NT2/D1 (cell line): Measurements from ENCODE around the gene WWP2.
"Not testable (repeated sequence)": the region's sequence is repeated elsewhere in the genome, so short reads cannot be mapped to it uniquely, and the experiment has no call there.

ENCODE experiments used
- DNase-seq: peaks from one replicate; pipeline ENCODE4 v3.0.0-alpha.2; 2011; ENCODE audit warnings: low read depth, low spot score
- H3K27me3 ChIP-seq: 2 replicates; pipeline ENCODE4 v1.6.0; 2011; ENCODE audit warnings: mild to moderate bottlenecking; ENCODE audit not compliant: insufficient read length, insufficient read depth
- H3K36me3 ChIP-seq: 2 replicates; pipeline ENCODE4 v1.6.1; 2011; ENCODE audit warnings: mild to moderate bottlenecking, low read length, mixed read lengths; ENCODE audit not compliant: insufficient read depth, insufficient read length
- H3K4me1 ChIP-seq: 2 replicates; pipeline ENCODE4 v1.5.1; 2011; ENCODE audit not compliant: insufficient read depth, insufficient read length
- H3K4me3 ChIP-seq: 2 replicates; pipeline ENCODE4 v1.5.1; 2011; ENCODE audit warnings: low read depth; ENCODE audit not compliant: insufficient read length
- H3K9ac ChIP-seq: 2 replicates; pipeline ENCODE4 v1.6.0; 2011; ENCODE audit warnings: low read depth; ENCODE audit not compliant: insufficient read length
- H3K9me3 ChIP-seq: 2 replicates; pipeline ENCODE4 v1.5.1; 2011; ENCODE audit warnings: mild to moderate bottlenecking, low read length; ENCODE audit not compliant: insufficient read depth
- SUZ12 ChIP-seq: IDR thresholded peaks from 2 replicates; pipeline ENCODE4 v1.6.1; 2011; ENCODE audit not compliant: insufficient read length, insufficient read depth; ENCODE audit errors: extremely low read depth
- YY1 ChIP-seq: IDR thresholded peaks from 2 replicates; pipeline ENCODE4 v1.6.1; 2011; ENCODE audit not compliant: insufficient read length, insufficient read depth
- ZNF274 ChIP-seq: IDR thresholded peaks from 2 replicates; pipeline ENCODE4 v1.6.1; 2011; ENCODE audit warnings: mild to moderate bottlenecking, low read depth, low read length

Gene WWP2

DNA sequence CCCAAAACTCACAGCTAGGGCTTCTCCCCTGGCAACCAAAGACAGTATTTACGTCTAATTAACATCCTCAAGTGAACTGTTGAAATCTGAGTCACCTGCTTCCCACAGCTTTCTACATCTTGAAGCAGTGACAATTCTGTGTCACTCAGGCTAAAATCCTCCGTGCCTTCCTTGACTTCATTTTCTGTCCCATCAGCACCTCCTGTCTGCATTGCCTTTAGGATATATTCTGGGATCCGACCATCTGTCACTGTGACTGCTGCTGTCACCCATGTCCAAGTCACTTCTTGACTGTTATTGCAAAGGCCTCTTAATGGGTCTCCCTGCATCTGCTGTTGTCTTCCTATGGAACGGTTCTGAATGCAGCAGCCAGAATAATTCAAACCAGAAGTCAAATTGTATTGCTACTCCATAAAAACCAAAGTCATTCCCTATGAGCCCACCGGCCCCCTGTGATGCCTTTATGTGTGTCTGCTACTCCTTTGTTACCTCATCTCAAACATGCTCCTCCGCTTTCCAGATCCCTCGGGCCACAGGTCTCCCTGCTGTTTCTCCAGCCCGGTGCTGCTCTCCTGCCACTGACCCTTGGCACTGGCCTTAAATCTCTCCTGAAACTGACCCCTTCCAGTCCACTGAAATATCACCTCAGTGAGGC, 56.9 kb downstream of the WWP2 start:
- TF ChIP-seq YY1 (no peak), ZNF274 (no peak), SUZ12 (no peak)
- Histone ChIP-seq H3K4me3 (no peak overlapping the region), H3K9me3 (no peaks in the 10 kb centered on the region), H3K9ac (no peak overlapping the region), H3K4me1 (peaks cover 8% of the 10 kb centered on the region), H3K36me3 (peaks cover 3% of the 10 kb centered on the region), H3K27me3 (no peaks in the 10 kb centered on the region)
- DNase-seq = peak; percentile 22

DNA sequence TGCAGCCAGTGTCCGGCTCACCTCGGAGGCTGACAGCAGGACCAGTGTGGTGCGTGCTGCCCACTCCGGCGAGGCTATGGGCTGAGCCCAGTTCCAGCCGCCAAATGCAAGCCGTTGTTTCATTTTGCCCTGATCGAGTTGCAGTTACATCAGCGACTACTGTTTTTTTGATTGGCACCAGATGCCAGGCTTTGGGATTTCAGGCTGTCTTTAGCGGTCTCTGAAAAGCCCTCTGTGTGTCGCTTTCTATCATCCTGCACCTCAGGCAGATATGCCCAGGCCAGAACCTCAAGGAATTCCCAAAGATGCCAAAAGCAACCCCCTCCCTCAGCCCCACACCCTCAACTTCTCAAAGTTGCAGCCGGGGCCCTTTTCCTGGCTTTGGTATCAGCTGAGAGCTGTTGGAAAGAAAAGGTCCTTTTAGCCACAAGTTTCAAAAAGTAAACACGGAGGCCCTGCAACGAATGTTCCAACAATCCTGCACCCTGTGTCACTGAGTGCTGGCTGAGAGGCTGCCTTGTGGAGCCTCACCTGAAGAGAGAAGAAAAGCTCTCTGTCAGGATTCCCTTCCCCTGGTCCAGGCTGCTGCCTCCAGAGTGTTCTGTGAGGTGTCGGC, 58.9 kb downstream of the WWP2 start:
- H3K27me3 ChIP-seq = no peaks in the 10 kb centered on the region
- no peak for TF ChIP-seq ZNF274
- no peak for TF ChIP-seq YY1
- no peak for TF ChIP-seq SUZ12
- H3K4me3 ChIP-seq = no peak overlapping the region
- no peak for DNase-seq
- H3K9me3 ChIP-seq = no peaks in the 10 kb centered on the region
- no peak overlapping the region for H3K9ac ChIP-seq
- H3K36me3 ChIP-seq = peaks cover 3% of the 10 kb centered on the region
- H3K4me1 ChIP-seq = peaks cover 8% of the 10 kb centered on the region

DNA sequence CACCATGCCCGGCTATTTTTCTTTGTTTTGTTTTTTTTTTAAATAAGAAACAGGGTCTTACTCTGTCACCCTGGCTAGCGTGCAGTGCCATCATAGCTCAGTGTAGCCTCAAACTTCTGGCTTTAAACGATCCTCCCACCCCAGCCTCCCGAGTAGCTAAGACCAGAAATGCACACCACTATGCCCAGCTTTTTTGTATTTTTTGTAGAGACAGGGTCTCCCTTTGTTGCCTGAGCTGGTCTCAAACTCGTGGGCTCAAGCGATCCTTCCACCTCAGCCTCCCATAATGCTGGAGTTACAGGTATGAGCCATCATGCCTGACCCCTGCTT, 59.7 kb downstream of the WWP2 start:
- Histone ChIP-seq H3K4me1 (peaks cover 8% of the 10 kb centered on the region), H3K27me3 (no peaks in the 10 kb centered on the region), H3K9me3 (no peaks in the 10 kb centered on the region), H3K4me3 (no peak overlapping the region), H3K36me3 (peaks cover 3% of the 10 kb centered on the region), H3K9ac (no peak overlapping the region)
- no peak for DNase-seq
- TF ChIP-seq YY1 (no peak), SUZ12 (no peak), ZNF274 (no peak)

DNA sequence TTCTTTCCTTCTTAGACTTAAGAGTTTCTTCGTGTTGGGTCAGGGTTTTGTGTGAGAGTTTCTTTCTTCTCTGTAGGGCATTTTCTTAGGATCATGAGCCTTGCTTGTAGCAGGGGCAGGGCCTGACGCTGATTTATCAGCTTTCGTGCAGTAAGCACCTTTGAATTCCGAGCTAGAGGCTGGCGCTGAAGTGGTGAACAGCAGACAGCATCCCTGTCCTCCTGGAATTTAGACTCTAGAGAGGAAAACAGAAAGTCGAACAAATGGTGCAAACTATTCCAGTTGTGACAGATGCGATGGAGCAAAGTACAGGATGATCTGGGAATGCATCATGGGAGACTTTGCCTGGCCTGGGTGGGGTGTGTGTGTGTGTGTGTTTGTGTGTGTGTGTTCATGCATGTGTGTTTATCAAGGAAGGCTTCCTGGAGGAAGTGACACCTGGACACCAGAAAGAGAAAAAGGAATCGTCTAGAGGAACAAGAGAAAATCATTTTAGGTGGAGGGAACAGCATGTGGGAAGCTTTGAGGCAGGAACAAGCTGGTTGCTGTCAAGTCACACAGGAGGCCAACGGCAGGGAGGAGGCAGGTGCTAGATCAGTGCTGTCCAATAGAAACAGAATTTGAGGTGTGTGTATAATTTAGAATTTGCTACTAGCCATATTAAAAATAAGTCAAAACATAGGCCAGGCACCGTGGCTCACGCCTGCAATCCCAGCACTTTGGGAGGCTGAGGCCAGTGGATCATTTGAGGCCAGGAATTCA, 60.2 kb downstream of the WWP2 start:
- DNase-seq = no peak

DNA sequence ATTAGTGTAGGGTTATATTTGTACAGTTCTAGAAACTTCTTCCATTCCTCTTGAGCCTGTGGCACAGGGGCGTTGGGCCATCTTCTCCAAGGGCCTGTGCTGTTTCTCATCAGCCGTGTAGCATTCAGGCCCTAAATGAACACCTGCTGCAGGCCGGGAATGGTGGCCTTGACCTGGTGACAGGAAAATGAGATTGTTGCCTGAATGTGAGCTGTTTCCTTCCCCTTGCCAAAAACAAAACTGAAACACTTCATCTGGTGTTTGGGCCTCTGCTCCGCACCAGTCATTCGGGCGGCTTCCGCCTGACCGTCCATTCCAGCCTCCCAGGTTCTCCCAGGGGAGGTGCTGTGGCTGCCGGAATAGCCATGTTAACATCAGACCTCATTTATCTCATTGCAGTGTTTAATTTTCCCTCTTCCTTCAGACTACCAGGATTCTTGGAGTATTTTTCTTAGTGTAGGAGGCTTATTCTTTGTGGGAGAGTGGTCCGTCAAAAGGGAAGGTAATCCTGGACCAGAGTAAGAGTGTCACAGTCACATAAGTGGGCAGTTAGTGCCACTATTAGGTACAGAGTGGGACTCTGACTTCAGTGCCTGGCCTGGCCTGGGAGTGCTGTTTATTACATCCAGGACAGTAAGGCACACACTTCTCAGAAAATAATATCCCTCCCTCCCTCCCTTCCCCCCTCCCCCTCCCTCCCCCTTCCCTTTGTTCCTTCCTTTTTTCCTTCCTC, 61.9 kb downstream of the WWP2 start:
- Histone ChIP-seq H3K27me3 (no peaks in the 10 kb centered on the region), H3K4me3 (no peak overlapping the region), H3K9ac (no peak overlapping the region), H3K4me1 (peaks cover 5% of the 10 kb centered on the region), H3K36me3 (peaks cover 3% of the 10 kb centered on the region), H3K9me3 (no peaks in the 10 kb centered on the region)
- TF ChIP-seq ZNF274 = no peak
- DNase-seq = no peak

More for the DNA sequence above, 60.2 kb downstream of the WWP2 start:
- Histone ChIP-seq H3K9me3 (no peaks in the 10 kb centered on the region), H3K36me3 (peaks cover 3% of the 10 kb centered on the region), H3K27me3 (no peaks in the 10 kb centered on the region), H3K4me1 (peaks cover 8% of the 10 kb centered on the region), H3K4me3 (no peak overlapping the region), H3K9ac (no peak overlapping the region)
- no peak for TF ChIP-seq ZNF274
- no peak for TF ChIP-seq SUZ12
- TF ChIP-seq YY1 = no peak

DNA sequence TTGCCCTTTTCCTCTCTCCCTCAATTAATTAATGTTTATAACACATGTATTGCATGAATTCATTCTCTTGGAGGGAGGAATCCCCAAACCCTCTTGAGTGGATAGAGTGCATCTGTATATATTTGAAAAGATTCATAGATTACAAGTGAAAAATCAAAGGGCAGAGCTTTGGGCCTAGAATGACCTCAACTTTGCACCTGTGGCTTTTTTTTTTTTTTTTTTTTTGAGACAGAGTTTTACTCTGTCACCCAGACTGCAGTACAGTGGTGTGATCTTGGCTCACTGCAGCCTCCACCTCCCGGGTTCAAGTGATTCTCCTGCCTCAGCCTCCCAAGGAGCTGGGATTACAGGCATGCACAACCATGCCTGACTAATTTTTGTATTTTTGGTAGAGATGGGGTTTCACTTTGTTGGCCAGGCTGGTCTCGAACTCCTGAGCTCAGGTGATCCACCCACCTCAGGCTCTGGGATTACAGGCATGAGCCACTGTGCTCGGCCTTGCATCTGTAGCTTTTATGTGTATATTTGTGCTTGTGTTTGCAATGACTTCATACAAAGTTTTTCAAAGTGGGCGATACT, 62.5 kb downstream of the WWP2 start:
- not testable (repeated sequence) for H3K27me3 ChIP-seq, H3K36me3 ChIP-seq, H3K4me1 ChIP-seq, H3K4me3 ChIP-seq, H3K9me3 ChIP-seq, H3K9ac ChIP-seq, DNase-seq

DNA sequence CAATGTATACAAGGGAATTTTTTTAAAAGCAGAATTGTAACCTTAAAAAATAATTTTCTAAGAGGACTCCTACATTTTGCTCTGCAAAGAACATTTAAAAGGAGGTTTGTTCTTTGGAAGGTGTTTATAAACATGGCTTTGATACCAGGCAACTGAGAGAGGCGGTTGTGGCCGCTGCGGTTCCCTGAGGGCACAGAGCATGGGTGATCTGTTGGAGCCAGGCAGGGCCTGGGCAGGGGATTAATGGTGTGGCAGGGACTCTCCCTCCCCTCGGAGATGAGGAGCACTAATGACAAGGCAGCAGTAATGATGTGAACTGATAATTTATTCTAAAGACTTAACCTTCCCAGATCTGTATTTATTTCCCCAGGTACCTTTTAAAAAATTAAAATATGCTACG, 65.4 kb downstream of the WWP2 start:
- DNase-seq = no peak
- H3K4me3 ChIP-seq = no peak overlapping the region
- H3K9ac ChIP-seq = no peak overlapping the region
- H3K27me3 ChIP-seq = no peaks in the 10 kb centered on the region
- no peaks in the 10 kb centered on the region for H3K4me1 ChIP-seq
- no peaks in the 10 kb centered on the region for H3K9me3 ChIP-seq
- TF ChIP-seq SUZ12 (no peak), YY1 (no peak), ZNF274 (no peak)
- peaks cover 2% of the 10 kb centered on the region for H3K36me3 ChIP-seq
